Hepatocyte (in vitro differentiated cells): ENCODE data around the gene CD22. TPM values are rescaled to one million over a fixed set of nuclear protein-coding genes. Genes with fewer than 3 reads are reported as not detected.

Source experiments
- DNase-seq: peaks from one replicate; pipeline ENCODE4 v3.0.0-alpha.2; 2016; ENCODE audit warnings: low spot score
- H2AFZ ChIP-seq: fragments of 200-600 bp; sonication (generic); 2 replicates; pipeline ENCODE4 v1.6.0; 2016; ENCODE audit warnings: antibody characterized with exemption, mild to moderate bottlenecking
- H3K27ac ChIP-seq: fragments of 200-600 bp; sonication (generic); 2 replicates; pipeline ENCODE4 v1.5.1; 2016; ENCODE audit warnings: mild to moderate bottlenecking
- H3K27me3 ChIP-seq: fragments of 200-600 bp; sonication (generic); 2 replicates; pipeline ENCODE4 v1.6.1; 2016
- H3K36me3 ChIP-seq: fragments of 200-600 bp; sonication (generic); replicated peaks from 2 replicates; pipeline ENCODE4 v1.5.1; 2016; ENCODE audit warnings: low read depth; ENCODE audit not compliant: insufficient read depth
- H3K4me1 ChIP-seq: fragments of 200-600 bp; sonication (generic); 2 replicates; pipeline ENCODE4 v1.5.1; 2016; ENCODE audit warnings: mild to moderate bottlenecking, moderate library complexity; ENCODE audit not compliant: insufficient read depth
- H3K4me2 ChIP-seq: fragments of 200-600 bp; sonication (generic); 2 replicates; pipeline ENCODE4 v1.6.0; 2016
- H3K4me3 ChIP-seq: fragments of 200-600 bp; sonication (generic); 2 replicates; pipeline ENCODE4 v1.5.1; 2016; ENCODE audit warnings: mild to moderate bottlenecking
- H3K79me2 ChIP-seq: fragments of 200-600 bp; sonication (generic); 2 replicates; pipeline ENCODE4 v1.6.0; 2017; ENCODE audit warnings: mild to moderate bottlenecking
- H3K9me2 ChIP-seq: fragments of 200-600 bp; sonication (generic); replicated peaks from 2 replicates; pipeline ENCODE4 v1.6.0; 2017; ENCODE audit warnings: mild to moderate bottlenecking; ENCODE audit not compliant: insufficient read depth
- H3K9me3 ChIP-seq: fragments of 200-600 bp; sonication (generic); 2 replicates; pipeline ENCODE4 v1.5.1; 2016; ENCODE audit warnings: low read depth, mild to moderate bottlenecking
- H4K20me1 ChIP-seq: fragments of 200-600 bp; sonication (generic); 2 replicates; pipeline ENCODE4 v1.6.0; 2016; ENCODE audit warnings: mild to moderate bottlenecking; ENCODE audit not compliant: insufficient read depth, poor library complexity, severe bottlenecking
- CTCF ChIP-seq: fragments of 200-600 bp; sonication (generic); IDR thresholded peaks from 2 replicates; pipeline ENCODE4 v1.5.1; 2016; ENCODE audit warnings: antibody characterized with exemption, mild to moderate bottlenecking; ENCODE audit not compliant: poor library complexity
- EZH2 ChIP-seq: fragments of 200-600 bp; sonication (generic); IDR thresholded peaks from 2 replicates; pipeline ENCODE4 v1.6.1; 2016; ENCODE audit warnings: antibody characterized with exemption, mild to moderate bottlenecking, borderline replicate concordance
- EZH2phosphoT487 ChIP-seq: fragments of 200-600 bp; sonication (generic); IDR thresholded peaks from one replicate; pipeline ENCODE4 v1.6.1; 2018; ENCODE audit warnings: antibody characterized with exemption, mild to moderate bottlenecking, low read depth, moderate library complexity; ENCODE audit not compliant: unreplicated experiment, severe bottlenecking
- WGBS: methylation state at CpG from one replicate; pipeline ENCODE4 v1.1.6; 2016; ENCODE audit warnings: low lambda C conversion rate; ENCODE audit errors: missing lambda C conversion rate; 5-methylcytosine and 5-hydroxymethylcytosine counted together
- polyA plus RNA-seq: library from polyadenylated mRNA; unstranded; fragments of >200 nt; fragmentation: Nextera tagmentation; extraction: Ambion mirVana; gene quantifications from 2 replicates; pipeline ENCODE4 v1.2.1, GENCODE V29; 2016
- total RNA-seq: library from RNA; depleted of rRNA; stranded (reverse); fragments of >200 nt; gene quantifications from 2 replicates; pipeline ENCODE4 v1.2.3, GENCODE V29; 2014

Gene CD22
- total and polyA plus RNA-seq, 2 experiments from 2014 or later = 1.6 TPM; not detected in 1

GRCh38 chr19:35353635-35354034 lies 24.6 kb downstream of the CD22 start:
- 81% methylated on average over 9 of the region's 9 CpGs for WGBS
- Histone ChIP-seq H3K4me3 (no peak overlapping the region), H4K20me1 (no peaks in the 10 kb centered on the region), H3K4me1 (peaks cover 5% of the 10 kb centered on the region), H3K9me2 (no peaks in the 10 kb centered on the region), H2AFZ (no peak overlapping the region), H3K9me3 (no peaks in the 10 kb centered on the region), H3K4me2 (no peak overlapping the region), H3K27ac (peak overlapping the region; percentile 39), H3K27me3 (no peaks in the 10 kb centered on the region), H3K79me2 (no peaks in the 10 kb centered on the region), H3K36me3 (no peaks in the 10 kb centered on the region)
- TF ChIP-seq EZH2 (no peak), CTCF (peak; percentile 12)
- no peak for DNase-seq

DNA sequence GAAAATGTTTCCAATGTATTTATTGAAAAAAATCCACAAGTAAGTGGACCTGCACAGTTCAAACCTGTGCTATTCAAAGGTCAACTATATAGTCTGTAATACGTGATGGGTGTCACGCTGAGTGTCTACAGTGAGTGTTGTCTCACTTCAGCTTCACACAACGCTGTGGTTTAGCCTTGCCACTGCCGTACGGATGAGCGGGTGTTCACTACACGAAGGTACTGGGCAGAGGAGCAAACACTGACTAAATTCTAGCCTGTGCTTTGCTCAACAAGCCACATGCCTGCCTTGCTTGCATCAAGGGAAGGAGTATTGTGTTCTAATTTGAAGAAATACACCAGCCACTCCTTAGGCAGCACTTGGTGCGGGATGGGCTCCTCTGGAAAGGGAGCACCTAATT lies 25.9 kb downstream of the CD22 start:
- no peak overlapping the region for H3K4me3 ChIP-seq
- peaks cover 5% of the 10 kb centered on the region for H3K4me1 ChIP-seq
- H4K20me1 ChIP-seq = no peaks in the 10 kb centered on the region
- DNase-seq = no peak
- H3K79me2 ChIP-seq = no peaks in the 10 kb centered on the region
- no peaks in the 10 kb centered on the region for H3K9me3 ChIP-seq
- WGBS = 82% methylated on average over 8 of the region's 8 CpGs
- TF ChIP-seq EZH2 (no peak), CTCF (no peak)
- H3K27ac ChIP-seq = no peak overlapping the region
- H3K9me2 ChIP-seq = no peaks in the 10 kb centered on the region
- no peaks in the 10 kb centered on the region for H3K36me3 ChIP-seq
- H2AFZ ChIP-seq = no peak overlapping the region
- no peaks in the 10 kb centered on the region for H3K27me3 ChIP-seq
- no peak overlapping the region for H3K4me2 ChIP-seq

DNA sequence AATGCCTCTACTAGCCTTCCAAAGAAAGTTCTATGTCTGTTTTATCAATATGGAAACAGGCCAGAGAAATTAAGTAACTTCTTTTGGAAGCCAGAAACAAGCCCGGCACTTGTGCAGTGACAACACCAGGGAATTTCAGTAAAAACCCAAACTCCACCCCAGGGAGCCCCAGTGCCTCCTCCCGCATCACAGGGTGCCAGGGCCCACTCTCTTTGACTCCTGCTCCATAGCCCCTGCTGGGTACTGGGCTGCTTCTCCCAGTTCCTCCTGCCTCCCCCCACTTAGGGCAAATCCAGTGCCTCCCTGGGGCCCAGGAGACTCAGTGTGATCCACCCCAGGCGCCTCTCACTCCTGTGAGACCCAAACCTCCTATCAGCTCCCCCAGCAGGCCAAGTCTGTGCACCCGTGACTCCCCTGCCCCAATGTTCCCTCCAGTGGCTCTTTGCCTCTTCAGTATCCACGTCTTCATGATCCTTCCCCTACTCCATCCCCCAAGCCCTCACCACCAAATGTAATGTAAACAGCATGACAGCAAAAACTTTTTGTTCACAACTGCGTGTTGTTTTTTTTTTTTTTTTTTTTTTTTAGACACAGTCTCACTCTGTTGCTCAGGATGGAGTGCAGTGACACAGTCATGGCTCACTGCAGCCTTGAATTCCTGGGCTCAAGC lies 26.9 kb downstream of the CD22 start:
- Histone ChIP-seq H3K27ac (no peak overlapping the region), H3K4me3 (no peak overlapping the region), H3K27me3 (no peaks in the 10 kb centered on the region), H4K20me1 (no peaks in the 10 kb centered on the region), H3K36me3 (no peaks in the 10 kb centered on the region), H2AFZ (no peak overlapping the region), H3K79me2 (no peaks in the 10 kb centered on the region), H3K4me2 (no peak overlapping the region), H3K9me2 (no peaks in the 10 kb centered on the region), H3K4me1 (peaks cover 5% of the 10 kb centered on the region), H3K9me3 (no peaks in the 10 kb centered on the region)
- no peak for DNase-seq
- 70% methylated on average over 6 of the region's 6 CpGs for WGBS
- TF ChIP-seq EZH2 = no peak
- TF ChIP-seq EZH2phosphoT487 = no peak
- no peak for TF ChIP-seq CTCF
